OCI-LY3 (cell line): Measurements from ENCODE around the gene ERC1.

ENCODE experiments used
- H2AFZ ChIP-seq: fragments of 200-600, 300-600 bp; shearing (Covaris generic); 2 replicates; pipeline ENCODE4 v1.6.0; 2014; ENCODE audit warnings: antibody characterized with exemption, low read depth, low read length
- H3K27ac ChIP-seq: fragments of 200-600, 300-600 bp; sonication (generic); 2 replicates; pipeline ENCODE4 v1.5.1; 2014; ENCODE audit warnings: mild to moderate bottlenecking, low read length, moderate library complexity, mixed read lengths
- H3K27me3 ChIP-seq: fragments of 200-600, 300-600 bp; sonication (generic); 2 replicates; pipeline ENCODE4 v1.6.1; 2014; ENCODE audit warnings: low read depth, low read length, mixed read lengths
- H3K36me3 ChIP-seq: fragments of 200-600, 300-600 bp; sonication (generic); replicated peaks from 2 replicates; pipeline ENCODE3; 2014; ENCODE audit warnings: low read depth, low read length, mixed read lengths
- H3K4me1 ChIP-seq: fragments of 300-600, 200-600 bp; sonication (generic); 2 replicates; pipeline ENCODE4 v1.6.1; 2014; ENCODE audit warnings: low read length, mixed read lengths
- H3K4me2 ChIP-seq: fragments of 200-600, 300-600 bp; sonication (generic); 2 replicates; pipeline ENCODE4 v1.6.1; 2014; ENCODE audit warnings: low read length, mixed read lengths
- H3K4me3 ChIP-seq: fragments of 300-600, 200-600 bp; sonication (generic); 2 replicates; pipeline ENCODE4 v1.5.1; 2014; ENCODE audit warnings: antibody characterized with exemption, mild to moderate bottlenecking, low read length, moderate library complexity
- H3K79me2 ChIP-seq: fragments of 300-600, 200-600 bp; shearing (Covaris generic); 2 replicates; pipeline ENCODE4 v1.6.1; 2014; ENCODE audit warnings: mild to moderate bottlenecking, low read length, mixed read lengths
- H3K9ac ChIP-seq: fragments of 300-600, 200-600 bp; shearing (Covaris generic); 2 replicates; pipeline ENCODE4 v1.6.0; 2014; ENCODE audit warnings: mild to moderate bottlenecking, low read length, moderate library complexity
- H3K9me3 ChIP-seq: fragments of 200-600, 300-600 bp; shearing (Covaris generic); 2 replicates; pipeline ENCODE4 v1.6.1; 2014; ENCODE audit warnings: low read length, mixed read lengths; ENCODE audit not compliant: insufficient read depth
- H4K20me1 ChIP-seq: fragments of 200-600, 300-600 bp; sonication (generic); 2 replicates; pipeline ENCODE4 v1.6.1; 2016; ENCODE audit warnings: low read length, mixed read lengths; ENCODE audit not compliant: insufficient read depth
- CTCF ChIP-seq: fragments of 200-600, 300-600 bp; sonication (generic); IDR thresholded peaks from 2 replicates; pipeline ENCODE4 v1.5.1; 2014; ENCODE audit warnings: antibody characterized with exemption, low read length, low read depth
- EZH2phosphoT487 ChIP-seq: fragments of 200-600 bp; shearing (Covaris generic); IDR thresholded peaks from 2 replicates; pipeline ENCODE4 v1.6.1; 2018; ENCODE audit warnings: antibody characterized with exemption, mixed run types, low read depth

ERC1 gene

DNA sequence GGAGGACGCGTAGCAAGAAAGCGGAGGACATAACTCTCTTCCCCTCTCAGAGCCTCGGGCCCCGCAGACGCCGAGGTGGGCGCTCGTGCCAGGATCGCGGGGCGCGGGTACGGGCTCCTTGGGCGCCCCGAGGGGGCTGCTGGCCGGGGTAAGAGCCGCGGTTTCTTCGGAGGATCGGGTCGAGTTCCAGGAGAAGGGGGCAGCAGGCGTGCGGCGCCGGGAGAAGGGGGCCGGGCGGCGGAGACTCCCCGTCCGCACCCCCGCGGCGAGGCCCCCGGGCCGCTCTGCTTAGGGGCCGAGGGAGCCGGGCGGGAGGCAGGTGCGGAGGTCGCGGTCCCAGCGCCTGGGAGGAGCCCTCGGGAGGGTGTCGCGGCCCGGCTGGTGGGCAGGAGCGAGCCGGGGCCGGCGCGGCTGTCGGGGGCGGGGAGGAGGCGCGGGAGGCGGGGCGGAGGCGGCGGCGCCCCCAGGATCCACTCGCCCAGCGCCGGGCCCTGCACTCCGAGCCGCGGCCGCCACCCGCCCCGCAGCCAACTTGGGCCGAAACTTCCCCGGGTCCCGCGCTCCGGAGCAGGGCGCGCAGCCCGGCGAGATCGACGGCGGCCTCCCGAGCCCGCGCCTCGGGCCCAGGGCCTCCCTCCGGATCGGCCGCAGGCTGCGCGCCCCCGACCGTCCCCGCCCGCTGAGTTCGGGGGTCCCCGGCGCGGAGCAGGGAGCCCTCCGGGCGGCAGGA lies 539.0 kb downstream of the ERC1 start:
- H3K9ac ChIP-seq: peak overlapping the region; percentile 69
- TF ChIP-seq EZH2phosphoT487 (no peak), CTCF (no peak)
- no peak overlapping the region for H3K27ac ChIP-seq
- H4K20me1 ChIP-seq: no peaks in the 10 kb centered on the region; the same call in 1 of the 2 replicates
- no peaks in the 10 kb centered on the region for H3K36me3 ChIP-seq
- no peaks in the 10 kb centered on the region for H3K9me3 ChIP-seq
- peak overlapping the region; percentile 24; the same call in 1 of the 2 replicates for H2AFZ ChIP-seq
- peak overlapping the region; percentile 80 for H3K4me3 ChIP-seq
- peak overlapping the region; percentile 87 for H3K4me2 ChIP-seq
- peaks cover 40% of the 10 kb centered on the region for H3K79me2 ChIP-seq
- peaks cover 58% of the 10 kb centered on the region for H3K4me1 ChIP-seq
- H3K27me3 ChIP-seq: peaks cover 8% of the 10 kb centered on the region

- H3K4me1 ChIP-seq: peaks cover 55% of the 10 kb centered on the region
- TF ChIP-seq CTCF (no peak), EZH2phosphoT487 (no peak)
- H3K9ac ChIP-seq: peak overlapping the region; percentile 69
- H3K36me3 ChIP-seq: no peaks in the 10 kb centered on the region
- no peaks in the 10 kb centered on the region; the same call in 1 of the 2 replicates for H4K20me1 ChIP-seq
- H3K4me3 ChIP-seq: peak overlapping the region; percentile 80
- H3K4me2 ChIP-seq: peak overlapping the region; percentile 87
- no peak overlapping the region for H3K27ac ChIP-seq
- peaks cover 46% of the 10 kb centered on the region for H3K79me2 ChIP-seq
- H2AFZ ChIP-seq: no peak overlapping the region
- H3K27me3 ChIP-seq: peaks cover 8% of the 10 kb centered on the region
- no peaks in the 10 kb centered on the region for H3K9me3 ChIP-seq
These were observed 539.6 kb downstream of the ERC1 start for GRCh38 chr12:1530592-1531152.

GRCh38 chr12:1531153-1531653 lies 540.2 kb downstream of the ERC1 start:
- TF ChIP-seq EZH2phosphoT487: no peak
- TF ChIP-seq CTCF: no peak
- Histone ChIP-seq H3K79me2 (peaks cover 52% of the 10 kb centered on the region), H4K20me1 (no peaks in the 10 kb centered on the region; the same call in 1 of the 2 replicates), H3K4me1 (peaks cover 50% of the 10 kb centered on the region), H3K36me3 (no peaks in the 10 kb centered on the region), H3K27ac (no peak overlapping the region), H3K9me3 (no peaks in the 10 kb centered on the region), H3K4me3 (peak overlapping the region; percentile 77), H3K27me3 (peaks cover 8% of the 10 kb centered on the region), H2AFZ (0 out of 2 replicates have a peak overlapping the region, but pooled peaks have one; percentile 37), H3K4me2 (peak overlapping the region; percentile 84), H3K9ac (peak overlapping the region; percentile 63)

- Histone ChIP-seq H3K79me2 (peaks cover 57% of the 10 kb centered on the region), H3K9me3 (no peaks in the 10 kb centered on the region), H3K27ac (no peak overlapping the region), H3K27me3 (peaks cover 8% of the 10 kb centered on the region), H2AFZ (no peak overlapping the region), H3K36me3 (no peaks in the 10 kb centered on the region), H3K4me2 (peak overlapping the region; percentile 84), H3K4me1 (peaks cover 50% of the 10 kb centered on the region), H4K20me1 (no peaks in the 10 kb centered on the region; the same call in 1 of the 2 replicates), H3K4me3 (peak overlapping the region; percentile 77), H3K9ac (peak overlapping the region; percentile 63)
- TF ChIP-seq EZH2phosphoT487: no peak
- TF ChIP-seq CTCF: no peak
These were observed 540.8 kb downstream of the ERC1 start for GRCh38 chr12:1531654-1532374.
